Calu3 (cell line): ENCODE data around the gene SCARF2. TPM values are rescaled to one million over a fixed set of nuclear protein-coding genes. Genes with fewer than 3 reads are reported as not detected.

ENCODE experiments used
- BruUV-seq: library from RNA; stranded (reverse); fragments of 400-500 nt; replicated peaks from 2 replicates; lab custom pipeline; 2021; lab: Mats Ljungman, UMichigan
- CTCF ChIA-PET: fragments of 300-600 bp; sonication (Branson Sonifier 250); formaldehyde crosslinking; loops from one replicate; lab custom pipeline; 2022; ENCODE audit warnings: antibody characterized with exemption; lab: Charles Lee
- DNase-seq: peaks from one replicate; pipeline ENCODE4 v3.0.0; 2022
- H3K27ac Mint-ChIP-seq: one replicate; pipeline ENCODE4 v1.8.0; 2022; ENCODE audit warnings: mixed read lengths; ENCODE audit not compliant: unreplicated experiment
- H3K27me3 Mint-ChIP-seq: one replicate; pipeline ENCODE4 v1.8.0; 2022; ENCODE audit warnings: mixed read lengths; ENCODE audit not compliant: unreplicated experiment
- H3K36me3 Mint-ChIP-seq: one replicate; pipeline ENCODE4 v1.8.0; 2022; ENCODE audit warnings: mild to moderate bottlenecking, moderate library complexity, mixed read lengths; ENCODE audit not compliant: insufficient read depth, unreplicated experiment
- H3K4me1 Mint-ChIP-seq: one replicate; pipeline ENCODE4 v1.8.0; 2022; ENCODE audit warnings: mild to moderate bottlenecking, low read depth, mixed read lengths; ENCODE audit not compliant: unreplicated experiment
- H3K4me3 Mint-ChIP-seq: one replicate; pipeline ENCODE4 v1.8.0; 2022; ENCODE audit warnings: mild to moderate bottlenecking, low read depth, moderate library complexity, mixed read lengths; ENCODE audit not compliant: unreplicated experiment
- H3K9me3 Mint-ChIP-seq: one replicate; pipeline ENCODE4 v1.8.0; 2022; ENCODE audit warnings: low read depth, mixed read lengths; ENCODE audit not compliant: unreplicated experiment
- CTCF ChIP-seq: fragments of 200-600 bp; IDR thresholded peaks from one replicate; pipeline ENCODE4 v1.8.0; 2022; ENCODE audit warnings: antibody characterized with exemption; ENCODE audit not compliant: unreplicated experiment
- intact Hi-C: fragments of 100-400 bp; cut with micrococcal nuclease; formaldehyde crosslinking; loops from one replicate; pipeline ENCODE4 v1.10.0; 2022; ENCODE audit not compliant: unreplicated experiment
- total RNA-seq: library from RNA; stranded (reverse); gene quantifications from 2 replicates; pipeline ENCODE4 v1.2.3, GENCODE V29; 2022

SCARF2 gene
- total RNA-seq, 1 experiment from 2014 or later, result 0.68 TPM

GRCh38 chr22:20408891-20409290, 28.7 kb downstream of the SCARF2 start:
- intact Hi-C loops, result no loop called here
- no peaks in the 10 kb centered on the region for H3K9me3 Mint-ChIP-seq
- no peaks in the 10 kb centered on the region for H3K4me1 Mint-ChIP-seq
- peaks cover 23% of the 10 kb centered on the region for H3K27me3 Mint-ChIP-seq
- TF ChIP-seq CTCF, result no peak
- CTCF ChIA-PET, result no interaction called here
- no peak overlapping the region for H3K4me3 Mint-ChIP-seq
- no TSS peak for BruUV-seq
- H3K36me3 Mint-ChIP-seq, result peaks cover 4% of the 10 kb centered on the region
- H3K27ac Mint-ChIP-seq, result no peak overlapping the region
- DNase-seq, result no peak

DNA sequence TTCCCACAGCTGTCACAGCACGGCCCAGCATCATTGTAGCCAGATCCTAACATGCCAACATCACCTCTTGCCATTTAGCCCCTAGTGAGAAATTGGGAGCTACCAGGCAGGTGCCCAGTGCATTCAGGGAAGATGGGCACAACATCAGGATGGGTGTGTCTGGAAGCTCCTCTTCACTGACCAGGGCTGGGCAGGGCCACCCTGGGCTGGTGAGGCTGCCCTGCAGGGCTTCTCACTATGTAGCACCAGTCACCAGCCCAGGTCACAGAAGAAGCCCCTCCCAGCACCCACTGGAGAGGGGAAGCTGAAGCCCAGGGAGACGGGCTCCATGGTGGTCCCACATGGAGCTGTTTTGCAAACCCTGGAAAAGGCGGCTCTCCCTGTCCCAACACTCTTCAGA, 29.8 kb downstream of the SCARF2 start:
- Mint-ChIP-seq H3K36me3 (peaks cover 4% of the 10 kb centered on the region), H3K27me3 (peaks cover 12% of the 10 kb centered on the region), H3K27ac (no peak overlapping the region), H3K9me3 (no peaks in the 10 kb centered on the region), H3K4me3 (no peak overlapping the region), H3K4me1 (no peaks in the 10 kb centered on the region)
- CTCF ChIA-PET, result no interaction called here
- BruUV-seq, result no TSS peak
- TF ChIP-seq CTCF, result no peak
- intact Hi-C loops, result no loop called here
- no peak for DNase-seq

GRCh38 chr22:20406686-20407408, 30.8 kb downstream of the SCARF2 start:
- Mint-ChIP-seq H3K4me1 (no peaks in the 10 kb centered on the region), H3K9me3 (no peaks in the 10 kb centered on the region), H3K36me3 (peaks cover 4% of the 10 kb centered on the region), H3K27ac (no peak overlapping the region), H3K27me3 (peaks cover 2% of the 10 kb centered on the region), H3K4me3 (no peak overlapping the region)
- TF ChIP-seq CTCF, result no peak
- intact Hi-C loops, result no loop called here
- DNase-seq, result no peak
- CTCF ChIA-PET, result no interaction called here
- BruUV-seq, result no TSS peak

DNA sequence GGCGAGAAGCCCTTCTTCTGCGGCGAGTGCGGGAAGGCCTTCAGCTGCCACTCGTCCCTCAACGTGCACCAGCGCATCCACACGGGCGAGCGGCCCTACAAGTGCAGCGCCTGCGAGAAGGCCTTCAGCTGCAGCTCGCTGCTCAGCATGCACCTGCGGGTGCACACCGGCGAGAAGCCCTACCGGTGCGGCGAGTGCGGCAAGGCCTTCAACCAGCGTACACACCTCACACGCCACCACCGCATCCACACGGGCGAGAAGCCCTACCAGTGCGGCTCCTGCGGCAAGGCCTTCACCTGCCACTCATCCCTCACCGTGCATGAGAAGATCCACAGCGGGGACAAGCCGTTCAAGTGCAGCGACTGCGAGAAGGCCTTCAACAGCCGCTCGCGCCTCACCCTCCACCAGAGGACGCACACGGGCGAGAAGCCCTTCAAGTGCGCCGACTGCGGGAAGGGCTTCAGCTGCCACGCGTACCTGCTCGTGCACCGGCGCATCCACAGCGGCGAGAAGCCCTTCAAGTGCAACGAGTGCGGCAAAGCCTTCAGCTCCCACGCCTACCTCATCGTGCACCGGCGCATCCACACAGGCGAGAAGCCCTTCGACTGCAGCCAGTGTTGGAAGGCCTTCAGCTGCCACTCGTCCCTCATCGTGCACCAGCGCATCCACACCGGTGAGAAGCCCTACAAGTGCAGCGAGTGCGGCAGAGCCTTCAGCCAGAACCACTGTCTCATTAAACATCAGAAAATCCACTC, 31.5 kb downstream of the SCARF2 start:
- DNase-seq, result no peak
- CTCF ChIA-PET, result no interaction called here
- Mint-ChIP-seq H3K9me3 (no peaks in the 10 kb centered on the region), H3K27me3 (no peaks in the 10 kb centered on the region), H3K36me3 (peaks cover 4% of the 10 kb centered on the region), H3K4me3 (no peak overlapping the region), H3K4me1 (no peaks in the 10 kb centered on the region), H3K27ac (no peak overlapping the region)
- intact Hi-C loops, result no loop called here
- no peak for TF ChIP-seq CTCF
- BruUV-seq, result no TSS peak
